HUDEP-2 (cell line): Measurements from ENCODE around the gene TRPV6.

Source experiments
- DNase-seq, 76 experiments: peaks; one replicate each; lab custom pipeline; 2025; ENCODE audit not compliant: unreplicated experiment in 76 of 76; lab: John Stamatoyannopoulos, UW

TRPV6 gene

DNA sequence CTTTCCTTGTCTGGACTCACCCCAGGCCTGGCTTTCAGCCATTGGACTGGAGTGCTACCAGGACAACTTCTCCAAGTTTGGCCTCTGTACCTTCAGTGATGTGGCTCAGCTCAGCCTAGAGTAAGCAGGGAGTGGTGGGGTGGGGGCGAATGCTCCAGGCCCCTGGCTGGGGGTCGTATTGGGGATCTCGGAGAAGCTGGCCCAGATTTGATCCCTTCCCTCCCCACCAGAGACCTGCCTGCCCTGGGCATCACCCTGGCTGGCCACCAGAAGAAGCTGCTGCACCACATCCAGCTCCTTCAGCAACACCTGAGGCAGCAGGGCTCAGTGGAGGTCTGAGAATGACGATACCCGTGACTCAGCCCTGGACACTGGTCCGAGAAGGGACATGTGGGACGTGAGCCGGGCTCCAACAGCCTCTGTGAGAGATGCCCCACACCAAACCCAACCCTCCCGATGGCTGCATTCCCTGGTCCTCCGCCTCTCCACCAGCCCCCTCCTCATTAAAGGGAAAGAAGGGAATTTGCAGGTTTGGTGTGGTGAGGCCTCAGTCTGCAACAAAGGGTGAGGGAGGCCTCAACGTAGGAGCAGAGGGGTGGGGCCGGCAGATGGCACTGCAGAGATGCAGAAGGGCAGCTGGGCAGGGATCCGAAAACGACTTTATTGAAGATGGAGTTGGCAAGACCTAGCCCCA lies 14.8 kb downstream of the TRPV6 start:
- no peak for DNase-seq

- no peak for DNase-seq
These were observed 15.4 kb downstream of the TRPV6 start for GRCh38 chr7:142870147-142870559.

- DNase-seq = no peak
These were observed 16.1 kb downstream of the TRPV6 start for GRCh38 chr7:142869434-142869833.

- DNase-seq = no peak
These were observed 16.5 kb downstream of the TRPV6 start for GRCh38 chr7:142868986-142869415.

DNA sequence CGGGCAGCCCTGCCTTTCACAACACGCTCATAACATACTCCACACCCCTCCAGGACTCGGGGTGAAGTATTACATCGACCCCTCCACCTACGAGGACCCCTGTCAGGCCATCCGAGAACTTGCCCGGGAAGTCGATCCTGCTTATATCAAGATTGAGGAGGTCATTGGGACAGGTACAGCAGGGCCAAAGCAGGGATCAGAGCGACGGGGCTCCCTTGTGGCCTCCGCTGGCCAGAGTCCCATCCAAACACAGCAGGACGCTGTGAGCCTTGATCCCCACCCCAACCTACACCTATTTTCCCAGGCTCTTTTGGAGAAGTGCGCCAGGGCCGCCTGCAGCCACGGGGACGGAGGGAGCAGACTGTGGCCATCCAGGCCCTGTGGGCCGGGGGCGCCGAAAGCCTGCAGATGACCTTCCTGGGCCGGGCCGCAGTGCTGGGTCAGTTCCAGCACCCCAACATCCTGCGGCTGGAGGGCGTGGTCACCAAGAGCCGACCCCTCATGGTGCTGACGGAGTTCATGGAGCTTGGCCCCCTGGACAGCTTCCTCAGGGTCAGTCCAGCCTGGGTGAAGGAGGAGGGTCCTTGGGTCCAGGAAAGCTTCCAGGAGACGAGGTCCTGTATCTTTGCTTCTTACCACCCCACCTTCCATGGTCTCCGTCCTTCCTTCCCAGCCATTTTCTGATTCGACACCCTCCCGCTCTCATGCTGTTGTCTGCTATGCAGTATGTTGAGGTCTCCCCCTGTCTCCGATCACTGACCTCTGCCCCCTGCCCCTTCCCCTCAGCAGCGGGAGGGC lies 17.2 kb downstream of the TRPV6 start:
- no peak for DNase-seq

DNA sequence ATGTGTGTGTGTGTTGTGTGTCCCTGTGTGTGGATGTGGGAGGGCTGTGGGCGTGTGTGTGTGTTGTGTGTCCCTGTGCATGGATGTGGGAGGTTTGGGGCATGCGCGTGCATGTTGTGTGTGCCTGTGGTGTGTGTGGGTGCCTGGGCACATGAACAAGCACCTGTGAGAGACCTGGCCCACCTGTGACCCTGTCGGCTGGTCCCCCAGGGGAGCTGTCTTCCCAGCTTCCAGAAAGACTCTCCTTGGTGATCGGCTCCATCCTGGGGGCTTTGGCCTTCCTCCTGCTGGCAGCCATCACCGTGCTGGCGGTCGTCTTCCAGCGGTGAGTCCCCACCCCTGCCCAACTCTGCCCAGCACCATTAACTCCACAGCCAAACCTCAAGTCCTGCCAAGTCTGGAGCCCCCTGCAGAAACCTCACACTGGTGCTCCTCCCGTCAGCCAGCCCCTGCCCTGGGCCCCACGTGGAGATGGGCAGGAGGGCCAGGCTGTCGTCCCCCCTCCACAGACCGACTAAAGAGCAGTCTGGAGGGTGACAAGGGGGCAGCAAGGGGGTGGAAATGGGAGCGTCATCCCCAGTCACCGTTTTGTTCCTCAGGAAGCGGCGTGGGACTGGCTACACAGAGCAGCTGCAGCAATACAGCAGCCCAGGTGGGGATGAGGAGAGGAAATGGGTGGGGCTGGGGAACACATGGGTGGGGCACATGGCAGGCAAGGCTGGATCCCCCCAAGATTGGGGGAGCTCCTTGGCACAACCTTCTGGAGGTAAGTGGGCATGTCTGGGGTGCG lies 18.0 kb downstream of the TRPV6 start:
- no peak for DNase-seq

DNA sequence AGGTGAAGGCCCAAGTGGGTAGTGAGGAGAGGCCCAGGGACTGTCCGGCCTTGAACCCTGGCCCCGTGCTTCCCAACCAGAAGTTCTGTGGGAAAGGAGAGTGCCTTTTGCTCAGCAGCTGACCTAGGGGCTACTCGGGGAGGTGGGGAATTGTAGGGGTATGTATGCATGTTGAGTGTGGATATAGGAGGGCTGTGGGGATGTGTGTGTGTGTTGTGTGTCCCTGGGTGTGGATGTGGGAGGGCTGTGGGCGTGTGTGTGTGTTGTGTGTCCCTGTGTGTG lies 18.5 kb downstream of the TRPV6 start:
- no peak for DNase-seq

DNA sequence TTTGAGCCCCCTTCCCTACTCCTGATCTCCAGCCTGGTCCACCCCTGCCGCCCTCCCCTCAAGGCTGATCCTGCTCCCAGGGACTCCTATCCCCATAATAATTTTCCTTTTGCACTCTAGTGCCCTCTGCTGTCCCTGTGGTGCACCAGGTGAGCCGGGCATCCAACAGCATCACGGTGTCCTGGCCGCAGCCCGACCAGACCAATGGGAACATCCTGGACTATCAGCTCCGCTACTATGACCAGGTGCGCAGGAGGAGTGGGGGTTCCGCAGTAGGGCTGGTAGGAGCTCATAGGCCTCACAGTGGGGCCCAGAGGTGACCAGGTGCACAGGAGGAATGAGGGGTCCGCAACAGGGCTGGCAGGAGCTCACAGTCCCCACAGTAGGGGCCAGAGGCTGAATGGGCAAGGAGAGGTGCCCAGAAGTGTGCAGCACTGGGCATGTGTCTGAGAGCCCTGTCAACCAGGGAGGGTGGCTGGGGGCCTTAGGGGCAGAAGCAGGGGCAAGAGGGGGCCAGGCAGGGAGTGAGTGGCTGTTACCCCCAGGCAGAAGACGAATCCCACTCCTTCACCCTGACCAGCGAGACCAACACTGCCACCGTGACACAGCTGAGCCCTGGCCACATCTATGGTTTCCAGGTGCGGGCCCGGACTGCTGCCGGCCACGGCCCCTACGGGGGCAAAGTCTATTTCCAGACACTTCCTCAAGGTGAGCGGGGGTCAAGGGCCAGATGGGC lies 19.0 kb downstream of the TRPV6 start:
- DNase-seq = peak in 14 of 76 experiments; percentile 6 to 32 (median 16)

DNA sequence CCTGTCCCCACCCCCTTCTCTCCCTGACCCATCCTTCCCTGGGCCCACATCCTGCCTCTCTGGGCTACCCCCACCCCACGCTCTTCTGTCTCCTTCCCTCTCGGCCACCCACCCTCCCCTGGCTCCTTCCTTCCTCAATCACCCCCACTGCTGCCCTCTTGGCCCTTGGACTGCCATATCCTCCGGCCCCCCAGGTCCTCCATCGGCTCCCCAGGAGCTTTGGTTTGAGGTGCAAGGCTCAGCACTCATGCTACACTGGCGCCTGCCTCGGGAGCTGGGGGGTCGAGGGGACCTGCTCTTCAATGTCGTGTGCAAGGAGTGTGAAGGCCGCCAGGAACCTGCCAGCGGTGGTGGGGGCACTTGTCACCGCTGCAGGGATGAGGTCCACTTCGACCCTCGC lies 19.8 kb downstream of the TRPV6 start:
- DNase-seq = no peak

DNA sequence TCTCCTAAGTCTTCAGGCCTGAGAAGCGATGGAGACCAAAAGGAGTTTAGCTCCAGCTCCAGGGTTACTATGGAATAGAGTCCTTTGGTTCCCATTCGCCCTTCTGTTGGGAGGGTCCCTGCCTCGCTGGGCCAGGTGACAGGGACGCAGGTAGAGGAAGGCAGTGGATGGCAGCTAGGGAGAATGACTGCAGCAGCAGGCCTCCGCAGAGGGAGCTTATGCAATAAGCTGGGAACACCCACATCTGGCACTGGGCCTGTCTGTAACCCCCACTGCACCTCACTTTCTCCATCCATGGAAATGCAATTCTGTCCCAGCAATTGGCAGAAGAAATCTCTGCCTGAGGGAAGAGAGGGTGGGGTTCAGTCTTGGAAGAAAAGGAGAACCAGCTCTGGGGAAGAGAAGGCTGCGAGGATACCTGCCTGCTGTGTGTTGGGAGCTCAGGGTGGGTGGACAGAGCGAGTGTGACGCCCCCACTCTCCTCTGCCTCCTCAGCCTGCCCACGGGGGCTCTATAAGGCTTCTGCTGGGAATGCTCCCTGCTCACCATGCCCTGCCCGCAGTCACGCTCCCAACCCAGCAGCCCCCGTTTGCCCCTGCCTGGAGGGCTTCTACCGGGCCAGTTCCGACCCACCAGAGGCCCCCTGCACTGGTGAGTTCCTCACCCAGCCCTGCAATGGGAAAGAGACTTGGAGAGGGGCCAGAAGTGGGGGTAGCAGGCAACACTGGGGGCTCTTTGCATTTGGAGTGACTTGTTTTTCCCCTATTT lies 20.4 kb downstream of the TRPV6 start:
- no peak for DNase-seq

- DNase-seq = no peak
These were observed 21.5 kb downstream of the TRPV6 start for GRCh38 chr7:142863891-142864685.

GRCh38 chr7:142862786-142863400 lies 22.7 kb downstream of the TRPV6 start:
- DNase-seq = no peak

DNA sequence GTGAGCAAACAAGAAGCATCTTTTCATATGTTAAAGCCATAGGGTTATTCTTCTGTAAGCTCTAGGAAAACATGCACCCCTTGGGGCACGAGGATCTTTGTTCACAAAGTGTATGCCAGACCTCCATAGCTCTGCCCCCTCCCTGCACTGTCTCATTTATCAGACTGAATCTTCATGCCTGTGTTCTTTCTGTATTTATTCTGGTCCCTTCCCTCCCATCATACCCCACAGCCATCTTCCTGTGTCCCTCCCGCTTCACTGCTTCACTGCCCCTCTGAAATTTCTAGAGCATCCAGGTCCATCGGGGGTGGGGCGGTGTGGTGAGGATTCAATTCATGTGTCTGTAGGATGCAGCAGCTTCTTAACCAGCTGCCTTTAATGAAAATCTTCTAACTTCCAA lies 23.2 kb downstream of the TRPV6 start:
- DNase-seq = no peak

GRCh38 chr7:142860968-142861367 lies 24.6 kb downstream of the TRPV6 start:
- DNase-seq = no peak

GRCh38 chr7:142859829-142860228 lies 25.7 kb downstream of the TRPV6 start:
- peak in 30 of 76 experiments; percentile 5 to 48 (median 20) for DNase-seq

DNA sequence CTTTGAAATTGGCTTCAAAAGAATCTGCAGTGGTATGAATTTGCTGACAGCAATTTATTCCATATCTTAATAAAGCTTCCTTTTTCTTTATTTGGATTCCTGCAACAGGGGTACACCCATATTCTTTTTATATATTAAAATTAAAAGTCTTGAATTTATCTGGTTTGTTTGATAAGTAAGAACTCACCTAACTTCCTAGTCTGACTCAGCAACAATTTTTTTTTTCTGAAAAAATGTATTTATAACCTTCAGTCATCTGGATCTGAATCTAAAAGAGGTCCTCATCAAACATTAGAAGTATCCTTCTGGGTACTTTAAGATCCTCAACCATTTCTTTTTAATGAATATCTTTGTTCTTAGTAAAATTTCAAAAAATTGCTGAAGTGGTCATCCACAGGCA lies 26.1 kb downstream of the TRPV6 start:
- DNase-seq = no peak

DNA sequence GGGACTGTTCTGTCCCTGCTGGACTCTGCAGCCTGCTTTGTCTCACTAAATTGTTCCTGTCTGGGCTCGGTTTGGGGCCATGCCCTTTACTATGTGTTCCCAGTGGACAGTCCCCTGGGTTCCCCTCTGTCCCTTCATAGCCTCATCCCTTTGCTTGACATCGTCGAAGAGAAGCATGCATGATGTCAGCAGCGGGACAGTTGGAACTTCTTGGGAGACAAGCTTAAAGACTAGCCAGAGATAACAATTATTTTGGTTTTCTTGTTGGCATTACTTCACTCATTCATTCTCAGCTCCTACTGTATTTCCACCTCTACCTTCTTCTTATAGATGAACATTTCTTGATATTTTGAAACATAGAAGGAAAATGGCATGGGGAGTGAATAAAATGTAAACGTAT lies 27.9 kb downstream of the TRPV6 start:
- DNase-seq = no peak

GRCh38 chr7:142856565-142857245 lies 28.8 kb downstream of the TRPV6 start:
- no peak for DNase-seq
